Measurements from ENCODE around the gene CCSAP.

DNA sequence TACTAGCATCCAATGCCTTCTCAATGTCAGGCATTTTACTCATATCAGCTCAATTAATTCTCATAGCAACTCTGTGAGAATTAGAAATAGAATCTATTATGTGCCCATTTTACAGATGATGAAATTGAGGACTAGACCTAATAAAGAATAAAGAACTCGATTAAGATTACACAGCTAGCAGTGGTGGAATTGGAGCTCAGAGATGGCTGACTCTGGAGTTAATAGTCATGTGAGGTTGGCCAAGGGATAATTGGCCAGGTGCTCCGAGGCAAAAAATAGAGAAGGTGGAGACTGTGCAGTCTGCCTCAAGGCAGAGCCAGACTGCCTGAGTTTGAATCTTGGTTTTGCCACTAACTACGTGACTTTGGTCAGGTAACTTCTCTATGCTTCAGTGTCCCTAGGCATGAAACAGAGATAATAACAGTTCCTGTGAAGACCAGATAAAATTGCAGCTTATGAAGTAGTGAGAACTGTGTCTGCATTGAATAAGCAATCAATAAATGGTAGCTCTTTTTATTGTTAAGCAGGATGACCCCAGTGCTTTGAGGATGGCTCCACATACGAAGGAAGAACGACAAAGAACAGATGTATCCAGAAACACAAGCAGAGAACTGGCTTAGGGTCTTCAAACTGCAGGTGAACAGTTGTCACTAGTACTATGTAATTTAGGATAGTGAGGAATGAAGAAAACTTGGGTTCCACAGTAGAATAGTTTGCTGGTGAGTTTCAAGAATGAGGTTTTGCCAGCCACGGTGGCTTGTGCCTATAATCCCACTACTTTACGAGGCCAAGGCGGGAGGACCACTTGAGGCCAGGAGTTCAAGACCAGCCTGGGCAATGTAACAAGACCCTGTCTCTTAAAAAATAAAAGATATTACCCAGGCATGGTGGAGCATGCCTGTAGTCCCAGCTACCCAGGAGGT is 6.9 kb upstream of the CCSAP start:
- no peak for TF ChIP-seq POLR2AphosphoS5 (IDR thresholded peaks at IDR 0.05)
- TF ChIP-seq, protein P1, sequence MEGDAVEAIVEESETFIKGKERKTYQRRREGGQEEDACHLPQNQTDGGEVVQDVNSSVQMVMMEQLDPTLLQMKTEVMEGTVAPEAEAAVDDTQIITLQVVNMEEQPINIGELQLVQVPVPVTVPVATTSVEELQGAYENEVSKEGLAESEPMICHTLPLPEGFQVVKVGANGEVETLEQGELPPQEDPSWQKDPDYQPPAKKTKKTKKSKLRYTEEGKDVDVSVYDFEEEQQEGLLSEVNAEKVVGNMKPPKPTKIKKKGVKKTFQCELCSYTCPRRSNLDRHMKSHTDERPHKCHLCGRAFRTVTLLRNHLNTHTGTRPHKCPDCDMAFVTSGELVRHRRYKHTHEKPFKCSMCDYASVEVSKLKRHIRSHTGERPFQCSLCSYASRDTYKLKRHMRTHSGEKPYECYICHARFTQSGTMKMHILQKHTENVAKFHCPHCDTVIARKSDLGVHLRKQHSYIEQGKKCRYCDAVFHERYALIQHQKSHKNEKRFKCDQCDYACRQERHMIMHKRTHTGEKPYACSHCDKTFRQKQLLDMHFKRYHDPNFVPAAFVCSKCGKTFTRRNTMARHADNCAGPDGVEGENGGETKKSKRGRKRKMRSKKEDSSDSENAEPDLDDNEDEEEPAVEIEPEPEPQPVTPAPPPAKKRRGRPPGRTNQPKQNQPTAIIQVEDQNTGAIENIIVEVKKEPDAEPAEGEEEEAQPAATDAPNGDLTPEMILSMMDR (IDR thresholded peaks at IDR 0.05) = no peak
